ENCODE results near the gene IFI27L2.
A peak's percentile ranks its signal among the peaks of the same experiment; 100 is the strongest.

Gene IFI27L2

DNA sequence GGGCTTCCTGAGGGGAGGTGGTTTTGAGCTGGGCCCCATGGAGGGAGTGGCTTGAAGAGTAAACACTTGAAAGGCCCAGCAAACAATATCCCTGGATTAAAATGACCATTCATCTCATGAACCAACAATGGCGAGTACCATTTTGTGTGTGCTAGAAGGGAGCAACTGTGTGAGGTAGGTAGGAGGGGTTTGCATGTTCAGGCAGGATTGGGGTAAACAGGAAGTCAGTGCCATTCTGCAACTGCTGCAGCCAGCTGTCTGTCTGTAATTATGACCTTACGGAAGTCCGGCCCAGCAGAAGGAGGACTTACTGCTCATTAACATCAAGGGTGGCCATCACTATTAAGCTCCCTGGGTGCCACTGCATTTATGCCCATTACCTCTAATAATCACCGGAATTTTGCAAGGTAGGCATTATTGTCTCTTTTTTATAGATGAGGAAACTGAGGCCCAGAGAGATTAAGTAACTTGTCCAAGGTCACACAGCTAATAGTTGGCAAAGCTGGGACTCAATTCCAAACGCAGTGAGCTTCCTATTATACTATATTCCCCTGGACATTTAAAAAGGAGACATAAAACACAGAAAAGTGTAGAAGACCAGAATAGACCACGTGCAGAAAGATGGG, 16.6 kb upstream of the IFI27L2 start:
- no peak for DNase-seq

DNA sequence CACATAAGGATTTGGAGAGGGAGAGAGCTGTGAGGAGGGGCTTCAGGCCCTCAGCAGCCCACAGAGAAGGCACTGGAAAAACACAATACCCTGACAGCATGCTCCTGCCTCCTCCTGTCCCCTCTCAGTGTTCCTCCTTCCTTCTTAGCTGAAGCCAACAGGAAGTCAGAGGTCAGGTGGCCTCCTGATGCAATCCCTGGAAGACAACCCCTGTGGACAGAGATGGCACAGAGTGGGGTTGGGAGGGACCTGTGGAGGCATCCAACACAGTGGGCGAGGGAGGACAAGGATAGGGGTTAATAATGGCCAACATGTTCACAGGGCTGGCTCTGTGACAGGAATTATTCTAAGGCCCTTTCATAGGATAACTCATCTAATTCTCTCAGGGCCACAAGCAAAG, 15.4 kb upstream of the IFI27L2 start:
- no peak for DNase-seq

DNA sequence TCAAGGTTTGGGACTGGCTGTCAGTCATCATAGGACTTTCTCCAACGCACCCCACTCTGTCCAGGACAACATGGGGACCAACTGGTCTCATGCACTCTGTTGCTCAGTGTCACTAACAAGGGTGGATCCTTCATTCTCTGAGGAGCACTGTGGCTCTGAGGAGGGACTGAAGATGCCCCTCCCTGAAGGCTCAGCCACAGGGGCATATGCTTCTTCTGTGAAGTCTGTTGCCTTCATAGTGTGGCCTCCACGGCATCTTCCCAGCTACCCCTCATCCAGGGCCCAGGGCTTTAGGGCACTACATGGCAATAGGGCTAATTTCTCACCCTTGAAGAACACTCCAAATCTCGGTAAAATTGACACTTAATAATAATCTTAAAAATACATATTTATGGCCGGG, 14.3 kb upstream of the IFI27L2 start:
- no peak for DNase-seq

DNA sequence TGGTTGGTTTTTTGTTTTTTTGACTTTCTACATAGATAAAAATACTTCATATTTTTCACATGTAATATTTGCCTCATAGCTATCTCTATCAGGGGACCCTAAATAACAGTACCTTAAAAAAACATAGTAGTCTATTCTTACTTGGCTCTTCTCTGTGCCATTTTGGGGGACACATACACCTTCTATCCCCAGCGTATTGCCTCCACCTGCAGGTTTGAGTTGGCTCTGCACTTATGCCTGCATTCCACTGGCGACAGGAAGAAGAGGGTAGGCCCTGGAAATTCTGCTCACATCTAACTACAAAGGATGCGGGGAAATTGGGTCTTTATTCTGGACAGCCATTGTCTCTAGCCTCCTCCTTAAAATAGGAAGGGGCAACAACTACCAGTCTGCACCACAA, 13.8 kb upstream of the IFI27L2 start:
- no peak for DNase-seq

DNA sequence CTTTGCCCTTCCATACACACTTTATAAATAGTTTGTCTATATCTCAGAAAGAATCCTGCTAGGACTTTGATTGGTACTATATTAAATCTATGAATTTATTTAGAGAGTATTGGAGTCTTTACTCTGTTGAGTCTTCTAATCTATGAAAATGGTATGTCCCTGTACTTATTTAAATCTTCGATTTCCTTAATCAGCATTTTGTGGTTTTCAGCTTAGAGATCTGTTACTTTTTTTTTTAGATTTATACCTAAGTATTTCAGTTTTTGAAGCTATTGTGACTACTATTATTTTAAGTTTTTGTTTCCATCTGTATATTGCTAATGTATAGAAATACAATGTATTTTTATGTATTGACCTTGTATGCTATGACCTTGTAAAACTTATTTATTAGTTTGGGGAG, 13.4 kb upstream of the IFI27L2 start:
- no peak for DNase-seq

DNA sequence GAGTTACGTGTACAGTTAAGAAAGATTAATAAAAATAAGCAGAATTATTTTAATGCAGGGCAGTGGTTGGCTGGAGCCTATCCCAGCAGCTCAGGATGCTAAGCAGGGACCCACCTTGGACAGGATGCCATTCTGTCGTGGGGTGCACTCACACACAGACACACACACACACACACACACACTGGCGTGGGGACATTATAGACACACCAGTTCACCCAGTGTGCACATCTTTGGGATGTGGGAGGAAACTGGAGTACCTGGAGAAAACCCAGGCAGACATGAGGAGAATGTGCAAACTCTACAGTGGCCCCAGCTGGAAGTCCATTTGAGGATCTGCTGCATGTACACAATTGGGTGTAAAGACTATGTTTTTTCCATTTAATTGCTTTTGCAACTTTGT, 12.8 kb upstream of the IFI27L2 start:
- no peak for DNase-seq

GRCh38 chr14:94139421-94139820, 10.0 kb upstream of the IFI27L2 start:
- DNase-seq: no peak

DNA sequence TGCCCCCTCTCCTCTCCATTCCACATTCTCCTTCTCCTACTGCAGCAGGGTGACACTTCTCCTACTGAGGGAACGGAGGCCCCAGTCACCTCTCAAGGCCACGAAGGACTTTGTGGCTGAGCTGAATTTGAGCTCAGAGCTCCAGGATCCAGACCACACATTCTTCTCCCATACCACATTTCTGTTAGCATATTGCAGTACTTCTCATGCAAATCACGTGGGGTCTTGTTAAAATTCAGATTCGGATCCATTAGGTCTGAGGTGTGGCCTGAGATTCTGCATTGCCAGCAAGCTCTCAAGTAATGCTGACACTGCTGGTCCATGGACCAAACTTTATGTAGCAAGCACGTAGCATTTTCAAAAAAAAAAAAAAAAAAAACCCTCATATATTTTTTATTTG, 9.6 kb upstream of the IFI27L2 start:
- DNase-seq: no peak

GRCh38 chr14:94138251-94138650, 8.8 kb upstream of the IFI27L2 start:
- no peak for DNase-seq

- DNase-seq: peak; percentile 85 to 88
Observed at GRCh38 chr14:94136575-94137331, 7.3 kb upstream of the IFI27L2 start.

DNA sequence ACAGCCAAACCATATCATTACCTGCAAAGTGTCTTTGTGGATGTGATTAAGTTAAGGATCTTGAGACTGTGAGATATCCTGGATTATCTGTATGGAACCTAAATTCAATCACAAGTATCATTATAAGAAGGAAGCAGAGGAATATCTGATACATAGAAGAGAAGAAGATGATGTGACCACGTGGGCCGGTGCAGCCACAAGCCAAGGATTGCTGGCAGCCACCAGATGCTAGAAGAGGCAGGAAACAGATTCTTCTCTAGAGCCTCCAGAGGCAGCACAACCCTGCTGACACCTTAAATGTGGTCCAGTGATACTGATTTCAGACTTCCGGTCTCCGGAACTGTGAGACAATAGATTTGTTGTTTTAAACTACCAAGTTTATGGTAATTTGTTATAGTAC, 6.1 kb upstream of the IFI27L2 start:
- DNase-seq: no peak

GRCh38 chr14:94132285-94132887, 3.0 kb upstream of the IFI27L2 start:
- DNase-seq: peak; percentile 53 to 63

GRCh38 chr14:94129758-94130414, 482 bp upstream of the IFI27L2 start:
- no peak for DNase-seq

- DNase-seq: no peak
Observed at GRCh38 chr14:94128216-94128839, 1.1 kb downstream of the IFI27L2 start.

- DNase-seq: no peak
Observed at GRCh38 chr14:94127330-94127729, 2.1 kb downstream of the IFI27L2 start.

DNA sequence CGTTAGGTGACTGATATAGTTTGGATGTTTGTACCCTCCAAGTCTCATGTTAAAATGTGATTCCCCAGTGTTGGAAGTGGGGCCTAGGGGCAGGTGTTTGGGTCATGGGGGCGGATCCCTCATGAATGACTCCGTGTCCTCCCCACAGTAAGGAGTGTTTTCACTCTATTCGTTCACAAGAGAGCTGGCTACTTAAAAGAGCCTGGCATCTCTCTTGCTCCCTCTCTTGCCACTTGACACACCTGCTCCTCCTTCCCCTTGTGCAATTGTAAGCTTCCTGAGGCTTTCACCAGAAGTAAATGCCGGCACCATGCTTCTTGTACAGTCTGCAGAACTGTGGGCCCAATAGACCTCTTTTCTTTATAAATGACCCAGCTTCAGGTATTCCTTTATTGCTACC, 2.6 kb downstream of the IFI27L2 start:
- no peak for DNase-seq

GRCh38 chr14:94126419-94126677, 3.1 kb downstream of the IFI27L2 start:
- DNase-seq: no peak

GRCh38 chr14:94125659-94126418, 3.6 kb downstream of the IFI27L2 start:
- DNase-seq: no peak

GRCh38 chr14:94124582-94125377, 4.6 kb downstream of the IFI27L2 start:
- no peak for DNase-seq

- no peak for DNase-seq
Observed at GRCh38 chr14:94123868-94124267, 5.5 kb downstream of the IFI27L2 start.

- DNase-seq: no peak
Observed at GRCh38 chr14:94123296-94123695, 6.1 kb downstream of the IFI27L2 start.

- DNase-seq: no peak
Observed at GRCh38 chr14:94122438-94122837, 7.0 kb downstream of the IFI27L2 start.
